CD8-positive, alpha-beta memory T cell (primary cell): ENCODE measurements around the gene GIPR. TPM values are rescaled to one million over a fixed set of nuclear protein-coding genes. Genes with fewer than 3 reads are reported as not detected.

Experiments used
- CTCF ChIA-PET: fragments of 350-600 bp; sonication (Branson Sonifier 250); formaldehyde crosslinking; loops from one replicate; lab custom pipeline; 2021; ENCODE audit warnings: antibody characterized with exemption; lab: Charles Lee
- POLR2A ChIA-PET: fragments of 350-600 bp; sonication (Branson Sonifier 250); formaldehyde crosslinking; loops from one replicate; lab custom pipeline; 2021; ENCODE audit warnings: antibody characterized with exemption; lab: Charles Lee
- DNase-seq, 5 donors: peaks; one replicate each; pipeline versions ENCODE4 v3.0.0 to v3.0.0-alpha.2; 2020 to 2022; ENCODE audit warnings: mixed read lengths in 1 of 5
- H3K27ac ChIP-seq: one replicate; pipeline ENCODE4 v1.7.0; 2013; ENCODE audit warnings: low read depth, mild to moderate bottlenecking, low read length, moderate library complexity
- H3K27me3 ChIP-seq: 2 replicates; pipeline ENCODE4 v1.7.0; 2013; ENCODE audit warnings: low read length, mild to moderate bottlenecking; ENCODE audit not compliant: insufficient read depth, poor library complexity, severe bottlenecking
- H3K36me3 ChIP-seq: 2 replicates; pipeline ENCODE4 v1.7.0; 2013; ENCODE audit warnings: mild to moderate bottlenecking, low read length, moderate library complexity; ENCODE audit not compliant: insufficient read depth
- H3K4me1 ChIP-seq: 2 replicates; pipeline ENCODE4 v1.7.0; 2013; ENCODE audit warnings: mild to moderate bottlenecking, low read length, moderate library complexity; ENCODE audit not compliant: insufficient read depth
- H3K4me3 ChIP-seq: 2 replicates; pipeline ENCODE4 v1.7.0; 2013; ENCODE audit warnings: mild to moderate bottlenecking, low read length
- H3K9me3 ChIP-seq: 2 replicates; pipeline ENCODE4 v1.7.0; 2013; ENCODE audit warnings: mild to moderate bottlenecking, low read length
- H3K27ac Mint-ChIP-seq, 8 donors: one replicate each; pipeline ENCODE4 v1.8.0; 2020 to 2021; ENCODE audit warnings: mixed read lengths in 8 of 8, mild to moderate bottlenecking in 6 of 8, inconsistent platforms in 3 of 8, moderate library complexity in 3 of 8
- H3K27me3 Mint-ChIP-seq, 2 donors: one replicate each; pipeline ENCODE4 v1.8.0; 2020 to 2021; ENCODE audit warnings: mixed read lengths in 2 of 2, mild to moderate bottlenecking in 1 of 2, moderate library complexity in 1 of 2
- H3K36me3 Mint-ChIP-seq, 3 donors: one replicate each; pipeline ENCODE4 v1.8.0; 2020 to 2021; ENCODE audit warnings: mixed read lengths in 3 of 3, inconsistent platforms in 1 of 3, mild to moderate bottlenecking in 1 of 3
- H3K4me1 Mint-ChIP-seq, 3 donors: one replicate each; pipeline ENCODE4 v1.8.0; 2020 to 2021; ENCODE audit warnings: mixed read lengths in 3 of 3, inconsistent platforms in 1 of 3, mild to moderate bottlenecking in 1 of 3
- H3K4me3 Mint-ChIP-seq, 7 donors: one replicate each; pipeline ENCODE4 v1.8.0; 2020 to 2021; ENCODE audit warnings: mixed read lengths in 7 of 7, mild to moderate bottlenecking in 6 of 7, moderate library complexity in 4 of 7, inconsistent platforms in 2 of 7
- H3K9me3 Mint-ChIP-seq, 5 donors: one replicate each; pipeline ENCODE4 v1.8.0; 2020 to 2022; ENCODE audit warnings: mixed read lengths in 5 of 5, mild to moderate bottlenecking in 3 of 5, moderate library complexity in 2 of 5, inconsistent platforms in 1 of 5
- polyA plus RNA-seq: library from polyadenylated mRNA; unstranded; fragments of 300-500 nt; fragmentation: Illumina TruSeq; gene quantifications from one replicate; pipeline ENCODE4 v1.2.3, GENCODE V29; 2021
- total RNA-seq, 2 experiments: library from RNA; stranded (reverse); gene quantifications; one replicate each; pipeline ENCODE4 v1.2.3, GENCODE V29; 2021

Gene GIPR
- total and polyA plus RNA-seq, 3 experiments from 2014 or later: 0.21 to 1.9 (median 1.7) TPM

- Mint-ChIP-seq H3K27me3 (peaks cover 0 to 2% of the 10 kb centered on the region in 2 donors), H3K4me1 (peaks cover 0 to 2% (median 0%) of the 10 kb centered on the region in 3 donors), H3K27ac (peak overlapping the region in 3 of 8 donors; percentile 36 to 66 (median 55)), H3K9me3 (no peaks in the 10 kb centered on the region), H3K36me3 (peaks cover 0 to 29% (median 0%) of the 10 kb centered on the region in 3 donors), H3K4me3 (no peak overlapping the region)
- no peaks in the 10 kb centered on the region for H3K4me1 ChIP-seq
- POLR2A ChIA-PET: interaction anchor here (1.3 kb wide), 1 partner anchor 8 kb away, joined by 3 read pairs; no protein-coding TSS in a partner anchor
- H3K4me3 ChIP-seq: no peak overlapping the region
- H3K36me3 ChIP-seq: peaks cover 6% of the 10 kb centered on the region
- peak in 3 of 5 donors; percentile 8 to 53 (median 25) for DNase-seq
- CTCF ChIA-PET: interaction anchor here (2.9 kb wide), 1 partner anchor 10 kb away, joined by 8 read pairs; no protein-coding TSS in a partner anchor
- no peaks in the 10 kb centered on the region for H3K9me3 ChIP-seq
- no peaks in the 10 kb centered on the region for H3K27me3 ChIP-seq
- no peak overlapping the region for H3K27ac ChIP-seq
Measured at GRCh38 chr19:45632468-45633196, 35.4 kb upstream of the GIPR start.

GRCh38 chr19:45636275-45636674 lies 31.7 kb upstream of the GIPR start:
- CTCF ChIA-PET: interaction anchor here (0.6 kb wide), 1 partner anchor 30 kb away, joined by 3 read pairs; no protein-coding TSS in a partner anchor
- H3K4me1 Mint-ChIP-seq: peaks cover 15 to 24% (median 19%) of the 10 kb centered on the region in 3 donors
- POLR2A ChIA-PET: no interaction called here
- peaks cover 0 to 2% of the 10 kb centered on the region in 2 donors for H3K27me3 Mint-ChIP-seq
- H3K36me3 ChIP-seq: no peaks in the 10 kb centered on the region
- H3K27ac ChIP-seq: no peak overlapping the region
- H3K4me3 Mint-ChIP-seq: peak overlapping the region in 1 of 7 donors; percentile 32
- no peaks in the 10 kb centered on the region for H3K27me3 ChIP-seq
- H3K9me3 Mint-ChIP-seq: no peaks in the 10 kb centered on the region
- peaks cover 29% of the 10 kb centered on the region for H3K4me1 ChIP-seq
- peak overlapping the region in 1 of 8 donors; percentile 46 for H3K27ac Mint-ChIP-seq
- H3K4me3 ChIP-seq: no peak overlapping the region
- DNase-seq: no peak
- no peaks in the 10 kb centered on the region for H3K9me3 ChIP-seq
- H3K36me3 Mint-ChIP-seq: peaks cover 0 to 18% (median 0%) of the 10 kb centered on the region in 3 donors

DNA sequence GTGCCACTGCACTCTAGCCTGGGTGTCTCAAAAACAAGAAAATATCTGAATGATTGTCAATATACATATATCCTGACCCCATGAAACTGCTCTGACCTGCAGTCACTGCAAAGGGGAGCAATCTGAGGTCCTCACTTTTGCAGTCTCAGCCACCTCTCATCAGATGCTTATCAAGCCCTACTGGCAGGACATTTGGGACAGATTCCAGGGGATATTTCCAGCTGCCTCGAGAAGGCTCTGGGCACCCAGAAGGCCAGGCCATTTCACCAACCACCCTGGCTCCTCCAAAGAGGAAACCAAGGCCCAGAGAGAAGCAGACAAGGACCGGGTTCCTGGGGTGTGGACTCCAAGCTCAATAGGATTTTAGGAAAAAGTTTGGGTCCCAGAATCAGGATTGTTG lies 31.1 kb upstream of the GIPR start:
- CTCF ChIA-PET: interaction anchor here (0.6 to 1.4 kb wide), 2 partner anchors 18 to 31 kb away, joined by 3 to 4 read pairs; no protein-coding TSS in a partner anchor
- peak overlapping the region in 1 of 7 donors; percentile 23 for H3K4me3 Mint-ChIP-seq
- Histone ChIP-seq H3K9me3 (no peaks in the 10 kb centered on the region), H3K4me3 (no peak overlapping the region), H3K27ac (peak overlapping the region; percentile 12), H3K36me3 (no peaks in the 10 kb centered on the region), H3K27me3 (no peaks in the 10 kb centered on the region), H3K4me1 (peaks cover 34% of the 10 kb centered on the region)
- peaks cover 20 to 30% (median 24%) of the 10 kb centered on the region in 3 donors for H3K4me1 Mint-ChIP-seq
- H3K36me3 Mint-ChIP-seq: peaks cover 0 to 18% (median 0%) of the 10 kb centered on the region in 3 donors
- H3K27ac Mint-ChIP-seq: no peak overlapping the region
- H3K9me3 Mint-ChIP-seq: no peaks in the 10 kb centered on the region
- no peak for DNase-seq
- POLR2A ChIA-PET: interaction anchor here (1.0 kb wide), 1 partner anchor 18 kb away, joined by 4 read pairs; no protein-coding TSS in a partner anchor
- peaks cover 0 to 2% of the 10 kb centered on the region in 2 donors for H3K27me3 Mint-ChIP-seq

DNA sequence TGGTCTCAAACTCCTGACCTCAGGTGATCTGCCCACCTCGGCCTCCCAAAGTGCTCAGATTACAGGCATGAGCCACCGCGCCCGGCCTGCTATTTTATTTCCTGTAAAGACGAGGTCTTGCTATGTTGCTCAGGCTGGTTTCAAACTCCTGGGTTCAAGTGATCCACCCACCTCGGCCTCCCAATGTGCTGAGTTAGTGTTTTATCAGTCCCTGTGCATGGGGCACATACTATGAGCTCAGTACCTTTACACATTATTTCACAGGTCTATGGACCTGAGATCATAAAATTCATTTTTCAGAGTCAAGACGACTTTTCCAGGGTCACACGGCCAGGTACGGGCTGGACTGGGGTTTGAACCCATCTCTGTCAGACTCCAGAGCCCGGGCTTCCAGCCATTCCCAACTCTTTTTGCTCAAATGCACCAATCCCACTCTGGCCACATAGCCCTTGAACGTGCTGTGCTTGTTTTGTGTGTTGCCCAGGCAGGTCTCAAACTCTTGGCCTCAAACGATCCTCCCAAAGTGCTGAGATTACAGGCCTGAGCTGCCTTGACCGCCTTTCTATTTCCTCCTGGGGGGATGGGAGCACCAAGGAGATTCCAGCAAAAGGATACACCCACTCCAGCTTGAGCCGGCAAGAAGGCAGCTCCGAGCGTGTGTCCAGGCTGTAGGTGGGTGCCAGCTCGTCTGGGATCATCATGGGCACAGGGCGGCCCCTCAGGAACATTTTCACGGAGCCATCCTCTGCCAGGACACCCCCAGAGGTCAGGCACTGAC lies 29.9 kb upstream of the GIPR start:
- Mint-ChIP-seq H3K36me3 (peaks cover 0 to 12% (median 0%) of the 10 kb centered on the region in 3 donors), H3K4me1 (peaks cover 23 to 40% (median 31%) of the 10 kb centered on the region in 3 donors), H3K4me3 (peak overlapping the region; percentile 12 to 94 (median 37)), H3K9me3 (no peaks in the 10 kb centered on the region), H3K27ac (no peak overlapping the region), H3K27me3 (peaks cover 0 to 2% of the 10 kb centered on the region in 2 donors)
- no peaks in the 10 kb centered on the region for H3K27me3 ChIP-seq
- H3K27ac ChIP-seq: peak overlapping the region; percentile 61
- CTCF ChIA-PET: interaction anchor here (0.7 to 1.4 kb wide), 8 partner anchors 12 to 159 kb away, joined by 3 to 5 read pairs (median 4); partner anchors contain the start of gene PPM1N
- H3K9me3 ChIP-seq: no peaks in the 10 kb centered on the region
- peak overlapping the region; percentile 89 for H3K4me3 ChIP-seq
- H3K4me1 ChIP-seq: peaks cover 38% of the 10 kb centered on the region
- POLR2A ChIA-PET: no interaction called here
- no peak for DNase-seq
- H3K36me3 ChIP-seq: no peaks in the 10 kb centered on the region

GRCh38 chr19:45638930-45639729 lies 28.9 kb upstream of the GIPR start, which contains the start of gene EML2:
TSS of gene EML2 (minus strand) at chr19:45639397. CDS start at chr19:45639376, 21 bp downstream.
- H3K4me1 ChIP-seq: peaks cover 43% of the 10 kb centered on the region
- H3K36me3 ChIP-seq: no peaks in the 10 kb centered on the region
- no peaks in the 10 kb centered on the region for H3K9me3 ChIP-seq
- H3K27me3 ChIP-seq: no peaks in the 10 kb centered on the region
- ChIA-PET CTCF (interaction anchor here (1.2 to 5.4 kb wide), 4 partner anchors 34 to 141 kb away, joined by 4 to 78 read pairs (median 4); partner anchors contain the start of genes GPR4 and PPM1N), POLR2A (interaction anchor here (1.3 kb wide), 1 partner anchor 53 kb away, joined by 3 read pairs; the partner anchor contains the start of genes QPCTL and SNRPD2)
- peaks cover 0 to 2% of the 10 kb centered on the region in 2 donors for H3K27me3 Mint-ChIP-seq
- H3K27ac Mint-ChIP-seq: peak within 1 kb of the TSS; percentile 81 to 95 (median 90)
- H3K9me3 Mint-ChIP-seq: no peaks in the 10 kb centered on the region
- DNase-seq: peak; percentile 31 to 59 (median 48)
- H3K4me3 Mint-ChIP-seq: peak within 1 kb of the TSS; percentile 88 to 98 (median 94)
- peaks cover 27 to 48% (median 34%) of the 10 kb centered on the region in 3 donors for H3K4me1 Mint-ChIP-seq
- peaks cover 0 to 11% (median 0%) of the 10 kb centered on the region in 3 donors for H3K36me3 Mint-ChIP-seq
- peak within 1 kb of the TSS; percentile 61 for H3K27ac ChIP-seq
- peak within 1 kb of the TSS; percentile 89 for H3K4me3 ChIP-seq

DNA sequence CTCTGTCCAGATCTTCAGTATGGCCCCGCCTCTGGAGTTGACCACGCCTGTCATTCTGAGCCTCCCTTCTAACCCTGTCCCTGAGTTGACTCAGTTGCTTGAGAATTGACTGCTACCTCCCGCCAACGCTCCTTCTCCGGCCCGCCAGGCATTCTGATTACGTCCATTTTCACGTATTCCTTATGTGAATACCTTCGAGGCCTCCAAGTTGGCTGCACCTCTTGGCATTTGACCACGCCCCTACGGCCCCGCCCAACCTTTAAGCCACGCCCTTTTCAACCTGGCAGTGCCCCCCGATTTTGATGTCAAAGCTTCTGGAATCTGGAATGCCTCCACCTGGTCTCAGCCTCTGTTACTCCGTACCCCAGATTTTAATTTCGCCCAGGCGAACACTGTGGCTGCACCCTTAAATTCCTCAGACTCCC lies 27.2 kb upstream of the GIPR start:
- H3K36me3 Mint-ChIP-seq: peaks cover 0 to 9% (median 0%) of the 10 kb centered on the region in 3 donors
- Histone ChIP-seq H3K4me1 (peaks cover 45% of the 10 kb centered on the region), H3K9me3 (no peaks in the 10 kb centered on the region), H3K36me3 (no peaks in the 10 kb centered on the region), H3K4me3 (peak overlapping the region; percentile 79), H3K27ac (peak overlapping the region; percentile 84), H3K27me3 (no peaks in the 10 kb centered on the region)
- DNase-seq: peak in 4 of 5 donors; percentile 22 to 58 (median 26)
- H3K27ac Mint-ChIP-seq: peak overlapping the region; percentile 91 to 98 (median 92)
- CTCF ChIA-PET: interaction anchor here (1.1 to 5.4 kb wide), 10 partner anchors 24 to 202 kb away, joined by 3 to 78 read pairs (median 14); partner anchors contain the start of genes FOSB, GIPR, GPR4 and OPA3
- H3K27me3 Mint-ChIP-seq: no peaks in the 10 kb centered on the region
- peaks cover 32 to 56% (median 38%) of the 10 kb centered on the region in 3 donors for H3K4me1 Mint-ChIP-seq
- peak overlapping the region; percentile 80 to 95 (median 88) for H3K4me3 Mint-ChIP-seq
- POLR2A ChIA-PET: interaction anchor here (0.6 to 1.2 kb wide), 4 partner anchors 9 to 216 kb away, joined by 3 to 4 read pairs (median 3); no protein-coding TSS in a partner anchor
- no peaks in the 10 kb centered on the region for H3K9me3 Mint-ChIP-seq
